T-helper 2 cell treated with Interferon-gamma antibody and Interleukin-4, amounts not matched to agents 100 ng/mL and 5 ng/mL, for 36 hours (primary cell): Measurements from ENCODE around the gene MYOT. TPM values are rescaled to one million over a fixed set of nuclear protein-coding genes. Genes with fewer than 3 reads are reported as not detected.
"Not testable (repeated sequence)": the region's sequence is repeated elsewhere in the genome, so short reads cannot be mapped to it uniquely, and the experiment has no call there.

Source experiments
- intact Hi-C: fragments of 100-400 bp; cut with micrococcal nuclease; formaldehyde crosslinking; loops from one replicate; pipeline ENCODE4 v1.15.1; 2023
- total RNA-seq: library from RNA; stranded (reverse); gene quantifications from 2 replicates; pipeline ENCODE4 v1.2.3, GENCODE V29; 2022

Gene MYOT
- total RNA-seq, 1 donor from 2014 or later = not detected

- intact Hi-C loops = not testable (repeated sequence)
Observed at GRCh38 chr5:137853165-137853564, 14.5 kb upstream of the MYOT start.

GRCh38 chr5:137856201-137856600, 11.5 kb upstream of the MYOT start:
- intact Hi-C loops = no loop called here

- intact Hi-C loops = no loop called here
Observed at GRCh38 chr5:137856916-137857862, 10.5 kb upstream of the MYOT start.

GRCh38 chr5:137858223-137858916, 9.3 kb upstream of the MYOT start:
- intact Hi-C loops = no loop called here

- intact Hi-C loops = no loop called here
Observed at GRCh38 chr5:137858954-137859353, 8.7 kb upstream of the MYOT start.

- intact Hi-C loops = no loop called here
Observed at GRCh38 chr5:137862251-137862650, 5.4 kb upstream of the MYOT start.

GRCh38 chr5:137863653-137864052, 4.0 kb upstream of the MYOT start:
- intact Hi-C loops = not testable (repeated sequence)

GRCh38 chr5:137866541-137867388, 895 bp upstream of the MYOT start:
- intact Hi-C loops = no loop called here

- intact Hi-C loops = no loop called here
Observed at GRCh38 chr5:137870647-137871339, 3.1 kb downstream of the MYOT start.

- intact Hi-C loops = no loop called here
Observed at GRCh38 chr5:137871571-137871970, 3.9 kb downstream of the MYOT start.

- intact Hi-C loops = no loop called here
Observed at GRCh38 chr5:137872466-137872865, 4.8 kb downstream of the MYOT start.

- intact Hi-C loops = no loop called here
Observed at GRCh38 chr5:137876101-137876500, 8.4 kb downstream of the MYOT start.

- intact Hi-C loops = no loop called here
Observed at GRCh38 chr5:137880313-137880712, 12.7 kb downstream of the MYOT start.

GRCh38 chr5:137887831-137888230, 20.2 kb downstream of the MYOT start:
- intact Hi-C loops = loop anchor here (2.0 to 5.0 kb wide), 2 partner anchors 133 to 144 kb away; partner anchors contain the start of genes FAM13B and HNRNPA0

GRCh38 chr5:137888466-137888862, 20.8 kb downstream of the MYOT start:
- intact Hi-C loops = loop anchor here (2.0 to 5.0 kb wide), 2 partner anchors 134 to 144 kb away; partner anchors contain the start of genes FAM13B and HNRNPA0

- intact Hi-C loops = loop anchor here (1.0 to 5.0 kb wide), 3 partner anchors 134 to 289 kb away; partner anchors contain the start of genes BRD8, FAM13B and HNRNPA0
Observed at GRCh38 chr5:137888863-137889759, 21.5 kb downstream of the MYOT start, which contains the start of gene PKD2L2. TSS of gene PKD2L2 (plus strand) at chr5:137889457. CDS start at chr5:137889492, 35 bp downstream.

GRCh38 chr5:137890845-137891244, 23.2 kb downstream of the MYOT start:
- intact Hi-C loops = no loop called here

- intact Hi-C loops = no loop called here
Observed at GRCh38 chr5:137891849-137892248, 24.2 kb downstream of the MYOT start.

- intact Hi-C loops = no loop called here
Observed at GRCh38 chr5:137894586-137894985, 26.9 kb downstream of the MYOT start.
